H1 (cell line): Measurements from ENCODE around the gene CDC42BPB. TPM values are rescaled to one million over a fixed set of nuclear protein-coding genes. Genes with fewer than 3 reads are reported as not detected.
A peak's percentile ranks its signal among the peaks of the same experiment; 100 is the strongest.

ENCODE experiments used
- CTCF ChIA-PET: fragments of 300-600 bp; sonication (Branson Sonifier 250); formaldehyde crosslinking; loops from one replicate; lab custom pipeline; 2021; ENCODE audit not compliant: partially characterized antibody; lab: Charles Lee
- POLR2A ChIA-PET: fragments of 300-600 bp; sonication (Branson Sonifier 250); formaldehyde crosslinking; loops from one replicate; lab custom pipeline; 2021; ENCODE audit warnings: inconsistent platforms; ENCODE audit not compliant: partially characterized antibody; lab: Charles Lee
- DNase-seq, 2 experiments: peaks; one replicate each; pipeline versions ENCODE4 v3.0.0 to v3.0.0-alpha.2; 2010 to 2022; ENCODE audit warnings: low spot score in 2 of 2, low read depth in 1 of 2, mixed read lengths in 1 of 2
- FAIRE-seq: peaks from 2 replicates; lab custom pipeline; 2011; peaks lifted over from hg19 to GRCh38; lab: Jason Lieb, UNC
- H2AFZ ChIP-seq: 2 replicates; pipeline ENCODE4 v1.8.1; 2012; ENCODE audit warnings: low read length, inconsistent platforms
- H2AK5ac ChIP-seq: 2 replicates; pipeline ENCODE4 v1.6.1; 2013; ENCODE audit warnings: low read depth, low read length
- H2BK120ac ChIP-seq: replicated peaks from 2 replicates; pipeline ENCODE3; 2013; ENCODE audit warnings: low read depth, low read length, inconsistent platforms
- H2BK12ac ChIP-seq: 2 replicates; pipeline ENCODE4 v1.6.1; 2013; ENCODE audit warnings: low read depth, low read length
- H2BK15ac ChIP-seq: 2 replicates; pipeline ENCODE4 v1.6.1; 2013; ENCODE audit warnings: low read length
- H2BK20ac ChIP-seq: 2 replicates; pipeline ENCODE4 v1.6.1; 2013; ENCODE audit warnings: low read length
- H2BK5ac ChIP-seq: 2 replicates; pipeline ENCODE4 v1.6.1; 2013; ENCODE audit warnings: low read depth, low read length
- H3K14ac ChIP-seq: 2 replicates; pipeline ENCODE4 v1.6.1; 2013; ENCODE audit warnings: inconsistent platforms; ENCODE audit not compliant: insufficient read length
- H3K18ac ChIP-seq: 2 replicates; pipeline ENCODE4 v1.6.1; 2013; ENCODE audit warnings: low read length; ENCODE audit errors: extremely low read depth
- H3K23ac ChIP-seq: 2 replicates; pipeline ENCODE4 v1.6.1; 2013; ENCODE audit warnings: inconsistent platforms; ENCODE audit not compliant: insufficient read length
- H3K23me2 ChIP-seq: 2 replicates; pipeline ENCODE4 v1.6.1; 2013; ENCODE audit warnings: low read depth, low read length
- H3K27ac ChIP-seq: 2 replicates; pipeline ENCODE4 v1.6.1; 2011; ENCODE audit warnings: low read depth, low read length, inconsistent platforms
- H3K27me3 ChIP-seq, 4 experiments: replicated peaks in 1 of 4; 1 replicate in 1 of 4; 2 replicates in 3 of 4; pipeline versions ENCODE4 v1.6.1 to v1.8.1; 2011 to 2013; ENCODE audit warnings: low read length in 3 of 4, mild to moderate bottlenecking in 3 of 4, inconsistent platforms in 2 of 4, mixed read lengths in 2 of 4, moderate library complexity in 1 of 4; ENCODE audit not compliant: control insufficient read depth in 3 of 4, insufficient read depth in 3 of 4; ENCODE audit errors: extremely low read depth in 1 of 4
- H3K36me3 ChIP-seq, 4 experiments: 2 replicates each; pipeline versions ENCODE4 v1.6.1 to v1.8.1; 2011 to 2013; ENCODE audit warnings: mild to moderate bottlenecking in 4 of 4, low read length in 3 of 4, moderate library complexity in 2 of 4, control low read depth in 1 of 4, inconsistent platforms in 1 of 4; ENCODE audit not compliant: insufficient read depth in 4 of 4, control insufficient read depth in 2 of 4
- H3K4ac ChIP-seq: replicated peaks from 2 replicates; pipeline ENCODE3; 2013; ENCODE audit warnings: low read length, low read depth, mixed read lengths, inconsistent platforms; ENCODE audit not compliant: insufficient read length
- H3K4me1 ChIP-seq, 4 experiments: replicated peaks in 1 of 4; 1 replicate in 1 of 4; 2 replicates in 3 of 4; pipeline versions ENCODE4 v1.6.1 to v1.8.1; 2011 to 2013; ENCODE audit warnings: low read length in 3 of 4, inconsistent platforms in 2 of 4, mixed read lengths in 1 of 4; ENCODE audit not compliant: insufficient read depth in 4 of 4, control insufficient read depth in 3 of 4
- H3K4me2 ChIP-seq, 2 experiments: 2 replicates each; pipeline versions ENCODE4 v1.6.1 to v1.8.1; 2011 to 2013; ENCODE audit warnings: low read depth in 2 of 2, low read length in 2 of 2, control low read depth in 1 of 2, inconsistent platforms in 1 of 2, mild to moderate bottlenecking in 1 of 2; ENCODE audit not compliant: insufficient read depth in 1 of 2
- H3K4me3 ChIP-seq, 4 experiments: fragments of 200-600, 300-600 bp in 1 of 4; sonication (generic), shearing (Covaris generic), sonication (Bioruptor Twin) in 1 of 4; 2 replicates each; pipeline versions ENCODE4 v1.5.1 to v1.8.1; 2011 to 2016; ENCODE audit warnings: low read length in 4 of 4, low read depth in 3 of 4, control low read depth in 2 of 4, inconsistent platforms in 2 of 4, mild to moderate bottlenecking in 2 of 4, mixed read lengths in 1 of 4, moderate library complexity in 1 of 4; ENCODE audit not compliant: insufficient read depth in 2 of 4; ENCODE audit errors: extremely low read depth in 1 of 4
- H3K56ac ChIP-seq: replicated peaks from 2 replicates; pipeline ENCODE3; 2013; ENCODE audit warnings: low read depth, mild to moderate bottlenecking, mixed read lengths, low read length, inconsistent platforms; ENCODE audit not compliant: insufficient read length
- H3K79me1 ChIP-seq: 2 replicates; pipeline ENCODE4 v1.6.1; 2013; ENCODE audit warnings: low read depth, low read length, control low read depth
- H3K79me2 ChIP-seq, 2 experiments: 2 replicates each; pipeline versions ENCODE4 v1.6.1 to v1.8.1; 2012 to 2013; ENCODE audit warnings: low read length in 2 of 2, mild to moderate bottlenecking in 2 of 2, inconsistent platforms in 1 of 2; ENCODE audit not compliant: insufficient read depth in 2 of 2, control insufficient read depth in 1 of 2
- H3K9ac ChIP-seq, 4 experiments: replicated peaks in 1 of 4; 1 replicate in 1 of 4; 2 replicates in 3 of 4; pipeline versions ENCODE4 v1.6.1 to v1.8.1; 2011 to 2013; ENCODE audit warnings: low read depth in 3 of 4, low read length in 3 of 4, control low read depth in 2 of 4, mild to moderate bottlenecking in 2 of 4, moderate library complexity in 2 of 4, inconsistent platforms in 1 of 4; ENCODE audit errors: extremely low read depth in 1 of 4
- H3K9me3 ChIP-seq, 2 experiments: 2 replicates each; pipeline versions ENCODE4 v1.6.1 to v1.8.1; 2012 to 2013; ENCODE audit warnings: mild to moderate bottlenecking in 2 of 2, moderate library complexity in 2 of 2, control low read depth in 1 of 2, inconsistent platforms in 1 of 2, low read depth in 1 of 2, low read length in 1 of 2, mixed read lengths in 1 of 2; ENCODE audit not compliant: insufficient read depth in 2 of 2
- H4K20me1 ChIP-seq, 2 experiments: replicated peaks in 1 of 2; 2 replicates each; pipeline versions ENCODE3 to v1.8.1; 2011 to 2013; ENCODE audit warnings: inconsistent platforms in 2 of 2, low read length in 2 of 2, mild to moderate bottlenecking in 1 of 2; ENCODE audit not compliant: insufficient read depth in 2 of 2, control insufficient read depth in 1 of 2
- H4K5ac ChIP-seq: 2 replicates; pipeline ENCODE4 v1.6.1; 2013; ENCODE audit warnings: low read length, low read depth, mixed read lengths, inconsistent platforms; ENCODE audit not compliant: insufficient read length
- H4K8ac ChIP-seq: 2 replicates; pipeline ENCODE4 v1.8.0; 2013; ENCODE audit warnings: mild to moderate bottlenecking, moderate library complexity, low read length, inconsistent platforms; ENCODE audit not compliant: insufficient read depth; ENCODE audit errors: extremely low read depth
- H4K91ac ChIP-seq: replicated peaks from 2 replicates; pipeline ENCODE3; 2013; ENCODE audit warnings: low read length, mixed read lengths, inconsistent platforms; ENCODE audit not compliant: insufficient read length
- BACH1 ChIP-seq: IDR thresholded peaks from 2 replicates; pipeline ENCODE4 v1.6.1; 2012; ENCODE audit warnings: low read length, improper control_type of control experiment
- WGBS, 2 experiments: shearing (Covaris generic) in 1 of 2; methylation state at CpG; one replicate each; pipeline versions ENCODE4 v1.1.6 to v1.1.7; 2013 to 2015; ENCODE audit warnings: low lambda C conversion rate in 2 of 2, mixed read lengths in 2 of 2, inconsistent platforms in 1 of 2, low coverage in 1 of 2, missing lambda C conversion rate in 1 of 2; ENCODE audit not compliant: insufficient replicate concordance in 2 of 2, insufficient coverage in 1 of 2, insufficient read length in 1 of 2; ENCODE audit errors: extremely low coverage in 1 of 2, missing lambda C conversion rate in 1 of 2; 5-methylcytosine and 5-hydroxymethylcytosine counted together
- polyA plus RNA-seq, 7 experiments: library from polyadenylated mRNA; depleted of rRNA in 3 of 7; stranded (reverse) in 5 of 7; unstranded in 2 of 7; fragments of >200 nt in 5 of 7; fragments of 200-250 nt in 2 of 7; gene quantifications; 1 replicate in 5 of 7; 2 replicates in 1 of 7; 4 replicates in 1 of 7; pipeline versions ENCODE4 v1.2.1 to v1.2.3, GENCODE V29; 2011 to 2013; ENCODE audit warnings: missing spikeins in 2 of 7, mixed read lengths in 2 of 7
- total RNA-seq: library from RNA; stranded (reverse); fragmentation: NEBNext Ultra II Directional; extraction: Animal tissue kit (Norgen Biotek cat#: 25700); gene quantifications from 2 replicates; pipeline ENCODE4 v1.2.1, GENCODE V29; 2021

CDC42BPB gene
- total and polyA plus RNA-seq, 2 of the 8 experiments (the other 6 are each of a cell fraction or from before 2014, with no cell fraction given) = 51.2 to 88.2 TPM

DNA sequence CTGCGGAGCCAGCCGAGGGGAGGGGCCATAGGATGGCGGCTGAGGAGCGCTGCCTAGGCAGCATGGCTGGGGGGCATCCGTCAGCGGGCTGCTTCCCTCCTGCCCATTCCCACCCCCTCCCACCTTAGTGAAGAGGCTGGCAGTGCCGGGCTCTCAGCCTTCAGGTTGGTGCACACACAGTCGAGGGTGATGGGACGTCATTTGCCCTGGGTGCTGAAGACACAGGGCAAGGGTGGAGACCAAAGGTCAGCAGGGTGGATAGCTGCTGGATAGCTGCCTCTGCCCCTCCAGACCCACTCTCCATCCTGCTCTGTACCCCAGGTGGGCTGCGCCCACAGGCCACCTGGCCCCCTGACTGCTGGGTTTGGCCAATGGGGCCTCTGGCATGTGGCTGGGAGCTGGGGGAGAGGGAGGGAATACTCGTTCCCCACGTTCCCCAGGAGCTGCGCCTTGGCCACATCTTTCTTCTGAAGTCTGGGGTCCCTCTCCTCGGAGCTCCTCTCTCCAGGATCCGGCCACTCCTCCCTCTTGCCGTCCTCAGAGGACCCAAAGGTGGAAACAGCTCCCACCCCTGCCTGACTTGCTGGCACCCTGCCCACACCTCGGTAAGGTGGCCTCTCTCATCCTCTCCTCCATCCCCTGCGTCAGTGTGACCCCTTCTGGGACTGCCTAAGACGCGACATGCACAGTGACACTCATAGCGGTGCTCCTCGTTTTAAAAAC lies 11.2 kb upstream of the CDC42BPB start:
- Histone ChIP-seq H2AFZ (no peak overlapping the region), H3K14ac (no peak overlapping the region), H3K36me3 (no peaks in the 10 kb centered on the region), H3K18ac (no peak overlapping the region), H3K56ac (no peak overlapping the region), H3K4me3 (no peak overlapping the region), H2BK12ac (peak overlapping the region; percentile 50; the same call in 1 of the 2 replicates), H3K9ac (no peak overlapping the region), H3K9me3 (no peaks in the 10 kb centered on the region), H3K4me2 (no peak overlapping the region), H4K20me1 (no peaks in the 10 kb centered on the region), H2BK15ac (no peak overlapping the region), H2AK5ac (no peak overlapping the region), H3K79me2 (no peaks in the 10 kb centered on the region), H2BK5ac (no peak overlapping the region), H4K91ac (no peak overlapping the region), H4K8ac (no peak overlapping the region), H3K4me1 (peaks cover 0 to 4% (median 0%) of the 10 kb centered on the region in 4 experiments; a peak in 1 of 7 replicates), H3K4ac (no peak overlapping the region), H3K23ac (no peak overlapping the region), H2BK120ac (no peak overlapping the region), H3K27me3 (no peaks in the 10 kb centered on the region), H2BK20ac (no peak overlapping the region), H3K23me2 (no peaks in the 10 kb centered on the region; the same call in 1 of the 2 replicates), H3K27ac (no peak overlapping the region), H4K5ac (no peak overlapping the region), H3K79me1 (no peaks in the 10 kb centered on the region; the same call in 1 of the 2 replicates)
- POLR2A ChIA-PET = interaction anchor here (1.4 kb wide), 1 partner anchor 10 kb away, joined by 3 read pairs; no protein-coding TSS in a partner anchor
- no peak for FAIRE-seq
- WGBS, 2 experiments = 86% methylated on average over 17 of the region's 22 CpGs; no CpG with 5 or more reads in 1 of the 2 experiments
- DNase-seq = no peak
- CTCF ChIA-PET = interaction anchor here (0.5 to 2.2 kb wide), 10 partner anchors 8 to 519 kb away, joined by 3 to 9 read pairs (median 4); partner anchors contain the start of gene CDC42BPB
- no peak for TF ChIP-seq BACH1
